Ectodermal cell (in vitro differentiated cells): ENCODE results near the gene ITGA3.

ENCODE experiments used
- H3K27ac ChIP-seq: 2 replicates; pipeline ENCODE4 v1.7.0; 2013; ENCODE audit warnings: mild to moderate bottlenecking, low read depth, low read length; ENCODE audit not compliant: insufficient read depth, poor library complexity, severe bottlenecking
- H3K27me3 ChIP-seq: 2 replicates; pipeline ENCODE4 v1.7.0; 2013; ENCODE audit warnings: mild to moderate bottlenecking, low read length; ENCODE audit not compliant: insufficient read depth, control insufficient read depth, poor library complexity, severe bottlenecking
- H3K36me3 ChIP-seq: one replicate; pipeline ENCODE4 v1.7.0; 2013; ENCODE audit warnings: low read length; ENCODE audit not compliant: control insufficient read depth, insufficient read depth
- H3K4me1 ChIP-seq: one replicate; pipeline ENCODE4 v1.7.0; 2013; ENCODE audit warnings: low read length; ENCODE audit not compliant: control insufficient read depth, insufficient read depth
- H3K4me3 ChIP-seq: 2 replicates; pipeline ENCODE4 v1.7.0; 2013; ENCODE audit warnings: low read depth, low read length, control low read depth; ENCODE audit not compliant: insufficient read depth
- H3K9me3 ChIP-seq: 2 replicates; pipeline ENCODE4 v1.7.0; 2013; ENCODE audit warnings: mild to moderate bottlenecking, low read length, moderate library complexity; ENCODE audit not compliant: control insufficient read depth
- WGBS, 2 experiments: methylation state at CpG; one replicate each; pipeline ENCODE4 v1.1.7; 2013; ENCODE audit warnings: missing lambda C conversion rate in 2 of 2; 5-methylcytosine and 5-hydroxymethylcytosine counted together

ITGA3 gene

DNA sequence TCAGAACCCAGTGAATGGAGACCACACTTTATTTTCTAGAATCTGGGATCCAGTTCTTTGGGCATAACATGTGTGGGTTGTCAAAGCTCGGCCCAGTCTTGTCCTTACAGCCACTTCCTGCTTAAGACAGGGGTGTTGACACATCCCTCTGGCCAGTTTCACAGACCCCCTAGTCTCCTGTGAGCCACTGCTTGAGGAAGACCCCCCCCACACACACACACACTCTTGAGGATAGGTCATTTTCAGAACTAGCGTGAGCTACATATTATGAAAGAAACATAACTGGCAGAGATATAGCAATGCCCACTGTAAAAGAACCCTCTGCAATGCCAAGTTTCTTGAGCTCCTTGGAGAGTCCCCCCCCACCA, 36.0 kb downstream of the ITGA3 start:
- Histone ChIP-seq H3K27ac (no peak overlapping the region), H3K9me3 (no peaks in the 10 kb centered on the region), H3K27me3 (no peaks in the 10 kb centered on the region), H3K4me1 (peaks cover 17% of the 10 kb centered on the region), H3K4me3 (no peak overlapping the region), H3K36me3 (no peaks in the 10 kb centered on the region)
- 87 to 100% methylated on average over 2 of the region's 2 CpGs for WGBS, 2 experiments

GRCh38 chr17:50093246-50093645, 37.3 kb downstream of the ITGA3 start:
- H3K9me3 ChIP-seq = no peaks in the 10 kb centered on the region
- no peaks in the 10 kb centered on the region for H3K27me3 ChIP-seq
- 90 to 92% methylated on average over 3 of the region's 3 CpGs for WGBS, 2 experiments
- H3K36me3 ChIP-seq = no peaks in the 10 kb centered on the region
- H3K27ac ChIP-seq = no peak overlapping the region
- no peak overlapping the region for H3K4me3 ChIP-seq
- peaks cover 17% of the 10 kb centered on the region for H3K4me1 ChIP-seq

DNA sequence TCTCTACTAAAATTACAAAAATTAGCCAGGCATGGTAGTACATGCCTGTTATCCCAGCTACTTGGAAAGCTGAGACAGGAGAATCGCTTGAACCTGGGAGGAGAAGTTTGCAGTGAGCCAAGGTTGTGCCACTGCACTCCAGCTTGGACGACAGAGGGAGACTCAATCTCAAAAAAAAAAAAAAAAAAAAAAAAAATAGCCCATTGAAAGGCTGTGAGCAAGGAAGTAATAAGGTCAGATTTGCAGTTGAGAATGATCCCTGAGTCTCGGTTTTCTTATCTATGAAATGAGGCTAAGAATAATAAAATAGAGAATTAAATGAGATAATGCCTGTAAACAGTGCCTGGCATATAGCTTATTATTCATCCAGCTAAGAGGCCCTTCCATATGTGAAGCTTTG, 37.9 kb downstream of the ITGA3 start:
- no peaks in the 10 kb centered on the region for H3K9me3 ChIP-seq
- H3K4me1 ChIP-seq = peaks cover 17% of the 10 kb centered on the region
- 44 to 68% methylated on average over 2 to 3 of the region's 3 CpGs for WGBS, 2 experiments
- no peaks in the 10 kb centered on the region for H3K27me3 ChIP-seq
- no peak overlapping the region for H3K27ac ChIP-seq
- H3K4me3 ChIP-seq = no peak overlapping the region
- peaks cover 5% of the 10 kb centered on the region for H3K36me3 ChIP-seq

DNA sequence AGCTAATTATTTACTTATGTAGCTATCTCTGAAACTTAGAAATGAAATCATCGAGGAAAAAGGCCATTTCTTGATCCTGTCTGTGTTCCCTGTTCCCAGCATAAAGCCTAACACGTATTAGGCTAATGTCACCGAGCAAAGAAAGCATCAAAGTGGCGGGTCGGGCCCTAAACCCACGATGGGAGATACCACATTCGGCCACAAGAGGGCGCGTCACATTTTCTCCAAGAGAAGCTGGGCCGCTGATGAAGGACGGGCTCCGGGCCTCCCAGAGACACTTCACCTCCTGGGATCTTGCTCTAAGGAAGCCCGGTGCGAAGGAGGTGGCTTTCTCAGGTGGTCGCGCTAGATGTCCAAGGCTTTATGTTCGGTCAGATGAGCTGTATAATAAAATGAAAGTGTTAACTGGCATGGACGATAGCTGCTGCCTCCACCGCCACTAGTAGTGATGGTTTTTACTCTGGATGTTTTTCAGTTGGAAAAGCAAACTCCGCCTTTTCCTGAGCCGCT, 38.4 kb downstream of the ITGA3 start:
- H3K36me3 ChIP-seq = peaks cover 9% of the 10 kb centered on the region
- 1 to 2% methylated on average over 21 of the region's 21 CpGs for WGBS, 2 experiments
- H3K27ac ChIP-seq = no peak overlapping the region
- H3K4me1 ChIP-seq = peaks cover 17% of the 10 kb centered on the region
- no peaks in the 10 kb centered on the region for H3K9me3 ChIP-seq
- H3K4me3 ChIP-seq = peak overlapping the region; percentile 79
- no peaks in the 10 kb centered on the region for H3K27me3 ChIP-seq

- Histone ChIP-seq H3K27ac (no peak within 1 kb of the TSS), H3K4me1 (peaks cover 17% of the 10 kb centered on the region), H3K27me3 (no peaks in the 10 kb centered on the region), H3K9me3 (no peaks in the 10 kb centered on the region), H3K36me3 (peaks cover 9% of the 10 kb centered on the region), H3K4me3 (peak within 1 kb of the TSS; percentile 79)
- 1% methylated on average over 68 of the region's 68 CpGs for WGBS, 2 experiments
These were observed 39.1 kb downstream of the ITGA3 start, which contains the start of gene PDK2 for GRCh38 chr17:50094753-50095619. Gene PDK2 (plus strand): TSS chr17:50095351. CDS start chr17:50095436, 85 bp downstream.

- Histone ChIP-seq H3K36me3 (peaks cover 9% of the 10 kb centered on the region), H3K4me3 (peak overlapping the region; percentile 79), H3K27ac (no peak overlapping the region), H3K27me3 (no peaks in the 10 kb centered on the region), H3K4me1 (peaks cover 18% of the 10 kb centered on the region), H3K9me3 (no peaks in the 10 kb centered on the region)
- 0 to 1% methylated on average over 12 of the region's 12 CpGs for WGBS, 2 experiments
These were observed 39.7 kb downstream of the ITGA3 start for GRCh38 chr17:50095626-50096037.

DNA sequence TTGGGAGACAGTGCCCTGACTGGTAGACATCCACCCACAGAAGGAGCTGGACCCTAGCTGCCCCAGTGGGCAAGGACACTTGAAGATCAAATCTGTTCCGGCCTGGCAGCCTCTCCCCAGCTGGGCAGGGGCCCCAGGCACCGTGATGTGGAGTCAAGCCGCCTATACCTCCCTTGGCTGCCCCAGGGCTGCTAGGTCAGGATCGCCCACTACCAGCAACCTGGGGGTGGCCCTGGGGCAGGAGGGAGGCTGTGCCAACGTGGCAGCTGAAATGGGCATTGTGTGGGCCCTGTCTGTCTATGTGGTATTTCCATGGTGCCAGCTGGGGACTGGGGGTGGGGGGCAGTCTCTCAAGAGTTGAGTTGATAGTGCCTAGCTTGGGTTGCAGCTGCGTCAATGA, 40.2 kb downstream of the ITGA3 start:
- 45 to 46% methylated on average over 6 of the region's 6 CpGs for WGBS, 2 experiments
- Histone ChIP-seq H3K27me3 (no peaks in the 10 kb centered on the region), H3K4me3 (peak overlapping the region; percentile 79), H3K27ac (no peak overlapping the region), H3K36me3 (peaks cover 9% of the 10 kb centered on the region), H3K9me3 (no peaks in the 10 kb centered on the region), H3K4me1 (peaks cover 22% of the 10 kb centered on the region)

DNA sequence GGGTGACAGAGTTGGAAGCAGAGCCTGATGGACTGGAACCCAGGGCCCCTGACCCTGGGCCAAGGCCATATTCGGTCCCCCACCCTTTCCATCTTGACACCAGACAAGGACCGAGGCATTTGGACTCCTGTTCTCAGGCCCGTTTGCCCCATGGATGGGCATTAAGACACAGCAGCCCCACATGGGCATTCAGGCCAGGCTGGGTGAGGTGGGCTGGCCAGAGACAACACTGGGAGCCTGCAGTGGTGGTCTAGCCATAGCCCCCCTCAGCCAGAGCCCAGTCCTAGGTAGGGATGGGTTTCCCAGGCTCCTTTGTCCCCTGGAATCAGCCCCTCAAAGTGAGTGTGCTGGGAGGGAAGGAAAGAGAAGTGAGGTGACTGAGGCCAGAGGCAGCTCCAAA, 40.8 kb downstream of the ITGA3 start:
- H3K4me3 ChIP-seq = no peak overlapping the region
- no peaks in the 10 kb centered on the region for H3K27me3 ChIP-seq
- H3K36me3 ChIP-seq = peaks cover 9% of the 10 kb centered on the region
- no peak overlapping the region for H3K27ac ChIP-seq
- peaks cover 25% of the 10 kb centered on the region for H3K4me1 ChIP-seq
- 85 to 92% methylated on average over 3 of the region's 3 CpGs for WGBS, 2 experiments
- H3K9me3 ChIP-seq = no peaks in the 10 kb centered on the region

DNA sequence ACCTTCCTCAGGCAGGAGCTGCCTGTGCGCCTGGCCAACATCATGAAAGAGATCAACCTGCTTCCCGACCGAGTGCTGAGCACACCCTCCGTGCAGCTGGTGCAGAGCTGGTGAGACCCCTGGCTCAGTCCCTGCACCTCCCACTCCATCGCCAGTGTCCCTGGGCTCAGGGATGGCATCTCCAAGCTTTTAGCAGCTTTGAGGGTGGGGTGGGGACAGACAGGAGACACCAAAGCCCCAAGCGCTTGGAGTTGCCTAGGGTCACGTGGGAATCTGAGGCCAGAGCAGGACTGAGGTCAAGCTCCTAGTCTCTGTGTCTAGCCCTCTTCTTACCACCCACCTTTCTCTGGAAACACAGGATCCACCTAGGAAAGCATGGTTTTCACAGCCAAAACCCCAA, 41.5 kb downstream of the ITGA3 start:
- WGBS, 2 experiments = 71 to 75% methylated on average over 7 of the region's 7 CpGs
- H3K27me3 ChIP-seq = no peaks in the 10 kb centered on the region
- no peak overlapping the region for H3K4me3 ChIP-seq
- peaks cover 29% of the 10 kb centered on the region for H3K4me1 ChIP-seq
- peaks cover 9% of the 10 kb centered on the region for H3K36me3 ChIP-seq
- H3K27ac ChIP-seq = no peak overlapping the region
- no peaks in the 10 kb centered on the region for H3K9me3 ChIP-seq

GRCh38 chr17:50097926-50098325, 42.0 kb downstream of the ITGA3 start:
- no peak overlapping the region for H3K4me3 ChIP-seq
- H3K36me3 ChIP-seq = peaks cover 9% of the 10 kb centered on the region
- 92 to 96% methylated on average over 4 of the region's 4 CpGs for WGBS, 2 experiments
- H3K4me1 ChIP-seq = peaks cover 33% of the 10 kb centered on the region
- no peaks in the 10 kb centered on the region for H3K9me3 ChIP-seq
- H3K27me3 ChIP-seq = no peaks in the 10 kb centered on the region
- H3K27ac ChIP-seq = no peak overlapping the region
